Panc1 (cell line): ENCODE results near the gene DENND2A. TPM values are rescaled to one million over a fixed set of nuclear protein-coding genes. Genes with fewer than 3 reads are reported as not detected.

Source experiments
- ATAC-seq: fragments of 200-7000 bp; cut with Tn5 transposase; 2 replicates; pipeline ENCODE4 v1.9.1; 2020; ENCODE audit warnings: mild to moderate bottlenecking, moderate library complexity
- BruUV-seq: library from RNA; stranded (reverse); fragments of 400-500 nt; replicated peaks from 2 replicates; lab custom pipeline; 2021; lab: Mats Ljungman, UMichigan
- CTCF ChIA-PET: fragments of 300-600 bp; sonication (Branson Sonifier 250); formaldehyde crosslinking; loops from one replicate; lab custom pipeline; 2022; ENCODE audit warnings: antibody characterized with exemption; lab: Charles Lee
- POLR2A ChIA-PET: fragments of 300-600 bp; sonication (Branson Sonifier 250); formaldehyde crosslinking; loops from one replicate; lab custom pipeline; 2022; ENCODE audit warnings: antibody characterized with exemption; lab: Charles Lee
- DNase-seq: peaks from one replicate; pipeline ENCODE4 v3.0.0-alpha.2; 2010; ENCODE audit warnings: low read depth, low spot score
- H3K27ac ChIP-seq: 2 replicates; pipeline ENCODE4 v1.5.1; 2011; ENCODE audit warnings: mild to moderate bottlenecking, low read length, inconsistent platforms
- H3K27me3 ChIP-seq: fragments of 200-500 bp; sonication (Bioruptor generic); 2 replicates; pipeline ENCODE4 v1.6.0; 2014; ENCODE audit warnings: low read length, inconsistent platforms; ENCODE audit not compliant: control insufficient read depth, insufficient read depth
- H3K36me3 ChIP-seq: fragments of 200-500 bp; sonication (Bioruptor generic); 2 replicates; pipeline ENCODE4 v1.5.1; 2014; ENCODE audit warnings: inconsistent platforms, mild to moderate bottlenecking, low read length, moderate library complexity; ENCODE audit not compliant: control insufficient read depth, insufficient read depth
- H3K4me1 ChIP-seq: 2 replicates; pipeline ENCODE4 v1.5.1; 2011; ENCODE audit warnings: inconsistent platforms, mild to moderate bottlenecking, low read length, moderate library complexity; ENCODE audit not compliant: control insufficient read depth, insufficient read depth
- H3K4me3 ChIP-seq, 2 experiments: 2 replicates each; pipeline ENCODE4 v1.5.1; 2011 to 2012; ENCODE audit warnings: low read depth in 2 of 2, low read length in 2 of 2, mild to moderate bottlenecking in 2 of 2, inconsistent platforms in 1 of 2, moderate library complexity in 1 of 2
- H3K9me3 ChIP-seq: fragments of 200-500 bp; sonication (Bioruptor generic); 2 replicates; pipeline ENCODE4 v1.5.1; 2014; ENCODE audit warnings: low read depth, mild to moderate bottlenecking, inconsistent platforms, low read length, moderate library complexity; ENCODE audit not compliant: control insufficient read depth, insufficient read depth
- POLR2AphosphoS5 ChIP-seq: IDR thresholded peaks from 2 replicates; pipeline ENCODE4 v1.6.1; 2012; ENCODE audit warnings: mild to moderate bottlenecking, low read depth, low read length, moderate library complexity
- SIN3A ChIP-seq: IDR thresholded peaks from 2 replicates; pipeline ENCODE4 v1.6.1; 2012; ENCODE audit warnings: low read depth, mild to moderate bottlenecking, low read length, moderate library complexity, borderline replicate concordance; ENCODE audit not compliant: insufficient read depth
- TCF7L2 ChIP-seq: IDR thresholded peaks from 2 replicates; pipeline ENCODE4 v1.6.1; 2011; ENCODE audit warnings: mild to moderate bottlenecking, low read depth, low read length, inconsistent platforms
- in situ Hi-C: cut with HindIII; loops from 2 replicates; pipeline ENCODE4 v1.10.0; 2016; ENCODE audit warnings: low sequenced_read_pairs, low pct_unique_long_range_greater_than_20kb
- intact Hi-C: fragments of 100-400 bp; cut with micrococcal nuclease; formaldehyde crosslinking; loops from one replicate; pipeline ENCODE4 v1.10.0; 2022; ENCODE audit not compliant: unreplicated experiment
- total RNA-seq: library from RNA; stranded (reverse); gene quantifications from one replicate; pipeline ENCODE4 v1.2.1, GENCODE V29; 2021; ENCODE audit not compliant: unreplicated experiment
- TF ChIP-seq, protein P1 (sequence below), 2 experiments: IDR thresholded peaks; 2 replicates each; pipeline ENCODE4 v1.6.1; 2011 to 2012; ENCODE audit warnings: low read depth in 2 of 2, control low read depth in 1 of 2, low read length in 1 of 2, mild to moderate bottlenecking in 1 of 2, moderate library complexity in 1 of 2; ENCODE audit not compliant: insufficient read depth in 1 of 2
- TF ChIP-seq, protein P2 (sequence below): fragments of 450-650 bp; IDR thresholded peaks from 2 replicates; pipeline ENCODE4 v1.5.1; 2017; ENCODE audit warnings: mild to moderate bottlenecking

Gene DENND2A
- total RNA-seq, 1 experiment from 2014 or later = 1.4 TPM

DNA sequence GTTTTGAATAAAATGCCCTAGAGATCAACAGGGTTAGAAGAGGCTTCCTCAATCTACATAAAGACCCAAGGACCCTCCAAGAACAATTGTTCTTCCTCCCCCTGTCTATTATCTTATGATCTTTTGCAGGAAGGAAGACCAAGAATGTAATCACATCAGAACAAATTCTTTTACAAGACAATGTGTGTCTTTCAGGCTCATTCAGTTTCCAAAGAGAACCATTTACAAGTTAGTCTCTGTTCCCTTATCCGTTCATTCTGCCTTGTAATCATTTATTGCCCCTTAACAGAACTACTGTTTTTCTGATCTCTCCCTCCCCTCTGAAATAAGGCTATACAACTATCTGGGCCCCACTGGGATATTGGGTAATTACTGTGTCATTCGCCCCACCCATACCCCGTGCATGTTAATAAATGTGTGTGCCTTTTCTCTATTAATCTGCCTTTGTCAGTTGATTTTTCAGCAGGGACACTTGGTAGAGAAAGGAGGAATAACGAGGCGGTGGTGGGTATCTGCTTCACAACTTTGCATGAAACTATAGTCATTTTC, 155.6 kb downstream of the DENND2A start:
- ATAC-seq (no peak), DNase-seq (no peak)
- in situ Hi-C loops = no loop called here
- ChIA-PET CTCF (no interaction called here), POLR2A (no interaction called here)
- Histone ChIP-seq H3K27me3 (no peaks in the 10 kb centered on the region), H3K36me3 (no peaks in the 10 kb centered on the region), H3K4me1 (no peaks in the 10 kb centered on the region), H3K4me3 (no peak overlapping the region), H3K27ac (no peak overlapping the region), H3K9me3 (no peaks in the 10 kb centered on the region)
- no TSS peak for BruUV-seq
- TF ChIP-seq TCF7L2 (no peak), POLR2AphosphoS5 (no peak), SIN3A (no peak)
- TF ChIP-seq, protein P1, sequence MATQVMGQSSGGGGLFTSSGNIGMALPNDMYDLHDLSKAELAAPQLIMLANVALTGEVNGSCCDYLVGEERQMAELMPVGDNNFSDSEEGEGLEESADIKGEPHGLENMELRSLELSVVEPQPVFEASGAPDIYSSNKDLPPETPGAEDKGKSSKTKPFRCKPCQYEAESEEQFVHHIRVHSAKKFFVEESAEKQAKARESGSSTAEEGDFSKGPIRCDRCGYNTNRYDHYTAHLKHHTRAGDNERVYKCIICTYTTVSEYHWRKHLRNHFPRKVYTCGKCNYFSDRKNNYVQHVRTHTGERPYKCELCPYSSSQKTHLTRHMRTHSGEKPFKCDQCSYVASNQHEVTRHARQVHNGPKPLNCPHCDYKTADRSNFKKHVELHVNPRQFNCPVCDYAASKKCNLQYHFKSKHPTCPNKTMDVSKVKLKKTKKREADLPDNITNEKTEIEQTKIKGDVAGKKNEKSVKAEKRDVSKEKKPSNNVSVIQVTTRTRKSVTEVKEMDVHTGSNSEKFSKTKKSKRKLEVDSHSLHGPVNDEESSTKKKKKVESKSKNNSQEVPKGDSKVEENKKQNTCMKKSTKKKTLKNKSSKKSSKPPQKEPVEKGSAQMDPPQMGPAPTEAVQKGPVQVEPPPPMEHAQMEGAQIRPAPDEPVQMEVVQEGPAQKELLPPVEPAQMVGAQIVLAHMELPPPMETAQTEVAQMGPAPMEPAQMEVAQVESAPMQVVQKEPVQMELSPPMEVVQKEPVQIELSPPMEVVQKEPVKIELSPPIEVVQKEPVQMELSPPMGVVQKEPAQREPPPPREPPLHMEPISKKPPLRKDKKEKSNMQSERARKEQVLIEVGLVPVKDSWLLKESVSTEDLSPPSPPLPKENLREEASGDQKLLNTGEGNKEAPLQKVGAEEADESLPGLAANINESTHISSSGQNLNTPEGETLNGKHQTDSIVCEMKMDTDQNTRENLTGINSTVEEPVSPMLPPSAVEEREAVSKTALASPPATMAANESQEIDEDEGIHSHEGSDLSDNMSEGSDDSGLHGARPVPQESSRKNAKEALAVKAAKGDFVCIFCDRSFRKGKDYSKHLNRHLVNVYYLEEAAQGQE (IDR thresholded peaks at IDR 0.05; ENCODE audit: insufficient read depth in 1 of 2, low read depth in 2 of 2, low read length in 1 of 2) = no peak
- TF ChIP-seq, protein P2, sequence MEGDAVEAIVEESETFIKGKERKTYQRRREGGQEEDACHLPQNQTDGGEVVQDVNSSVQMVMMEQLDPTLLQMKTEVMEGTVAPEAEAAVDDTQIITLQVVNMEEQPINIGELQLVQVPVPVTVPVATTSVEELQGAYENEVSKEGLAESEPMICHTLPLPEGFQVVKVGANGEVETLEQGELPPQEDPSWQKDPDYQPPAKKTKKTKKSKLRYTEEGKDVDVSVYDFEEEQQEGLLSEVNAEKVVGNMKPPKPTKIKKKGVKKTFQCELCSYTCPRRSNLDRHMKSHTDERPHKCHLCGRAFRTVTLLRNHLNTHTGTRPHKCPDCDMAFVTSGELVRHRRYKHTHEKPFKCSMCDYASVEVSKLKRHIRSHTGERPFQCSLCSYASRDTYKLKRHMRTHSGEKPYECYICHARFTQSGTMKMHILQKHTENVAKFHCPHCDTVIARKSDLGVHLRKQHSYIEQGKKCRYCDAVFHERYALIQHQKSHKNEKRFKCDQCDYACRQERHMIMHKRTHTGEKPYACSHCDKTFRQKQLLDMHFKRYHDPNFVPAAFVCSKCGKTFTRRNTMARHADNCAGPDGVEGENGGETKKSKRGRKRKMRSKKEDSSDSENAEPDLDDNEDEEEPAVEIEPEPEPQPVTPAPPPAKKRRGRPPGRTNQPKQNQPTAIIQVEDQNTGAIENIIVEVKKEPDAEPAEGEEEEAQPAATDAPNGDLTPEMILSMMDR = no peak
- intact Hi-C loops = no loop called here

- ChIA-PET CTCF (no interaction called here), POLR2A (no interaction called here)
- ATAC-seq (no peak), DNase-seq (no peak)
- Histone ChIP-seq H3K36me3 (no peaks in the 10 kb centered on the region), H3K9me3 (no peaks in the 10 kb centered on the region), H3K4me3 (no peak overlapping the region), H3K27ac (no peak overlapping the region), H3K4me1 (no peaks in the 10 kb centered on the region), H3K27me3 (no peaks in the 10 kb centered on the region)
- TF ChIP-seq SIN3A (no peak), POLR2AphosphoS5 (no peak), TCF7L2 (no peak)
- TF ChIP-seq, protein P1 (IDR thresholded peaks at IDR 0.05; ENCODE audit: insufficient read depth in 1 of 2, low read depth in 2 of 2, low read length in 1 of 2) = no peak
- TF ChIP-seq, protein P2 = no peak
- BruUV-seq = no TSS peak
- in situ Hi-C loops = no loop called here
- intact Hi-C loops = no loop called here
Measured at GRCh38 chr7:140484479-140484878, 156.1 kb downstream of the DENND2A start.
